IMR-90 (cell line): ENCODE measurements around the gene PPOX. TPM values are rescaled to one million over a fixed set of nuclear protein-coding genes. Genes with fewer than 3 reads are reported as not detected.

Experiments used
- ATAC-seq: fragments of 200-7000 bp; cut with Tn5 transposase; 2 replicates; pipeline ENCODE4 v1.9.1; 2020; ENCODE audit warnings: low read depth, mild to moderate bottlenecking, moderate library complexity
- BruUV-seq: library from RNA; stranded (reverse); fragments of 400-500 nt; replicated peaks from 2 replicates; lab custom pipeline; 2021; lab: Mats Ljungman, UMichigan
- CTCF ChIA-PET: fragments of 300-600 bp; formaldehyde crosslinking; extraction: SDS; loops from one replicate; lab custom pipeline; 2021; ENCODE audit warnings: antibody characterized with exemption; lab: Yijun Ruan, JAX
- POLR2A ChIA-PET: fragments of 300-600 bp; sonication (Branson Sonifier 250); formaldehyde crosslinking; loops from one replicate; lab custom pipeline; 2022; ENCODE audit warnings: antibody characterized with exemption; ENCODE audit not compliant: unreplicated experiment; lab: Charles Lee
- DNase-seq: peaks from one replicate; pipeline ENCODE4 v3.0.0; 2013
- H2AFZ ChIP-seq: replicated peaks from 2 replicates; pipeline ENCODE3; 2013; ENCODE audit warnings: low read length, mild to moderate bottlenecking; ENCODE audit not compliant: poor library complexity
- H2AK5ac ChIP-seq: 2 replicates; pipeline ENCODE4 v1.6.1; 2013; ENCODE audit warnings: low read depth, low read length, inconsistent platforms
- H2AK9ac ChIP-seq: replicated peaks from 2 replicates; pipeline ENCODE3; 2013; ENCODE audit warnings: mild to moderate bottlenecking, low read depth, low read length, moderate library complexity; ENCODE audit not compliant: poor library complexity
- H2BK120ac ChIP-seq: 2 replicates; pipeline ENCODE4 v1.6.1; 2013; ENCODE audit warnings: low read depth, low read length, inconsistent platforms
- H2BK15ac ChIP-seq: 3 replicates; pipeline ENCODE4 v1.6.1; 2013; ENCODE audit warnings: low read depth, low read length, inconsistent platforms
- H2BK20ac ChIP-seq: 2 replicates; pipeline ENCODE4 v1.6.1; 2013; ENCODE audit warnings: low read depth, mild to moderate bottlenecking, inconsistent platforms, low read length, moderate library complexity
- H2BK5ac ChIP-seq: 2 replicates; pipeline ENCODE4 v1.6.1; 2013; ENCODE audit warnings: mild to moderate bottlenecking, low read depth, low read length, inconsistent platforms; ENCODE audit not compliant: poor library complexity, severe bottlenecking
- H3K14ac ChIP-seq: replicated peaks from 2 replicates; pipeline ENCODE4 v1.6.1; 2013; ENCODE audit warnings: low read depth, low read length, inconsistent platforms
- H3K18ac ChIP-seq: 2 replicates; pipeline ENCODE4 v1.6.1; 2013; ENCODE audit warnings: low read depth, low read length, control low read depth
- H3K23ac ChIP-seq: 2 replicates; pipeline ENCODE4 v1.6.1; 2013; ENCODE audit warnings: low read depth, low read length, inconsistent platforms
- H3K27ac ChIP-seq: 2 replicates; pipeline ENCODE4 v1.5.1; 2013; ENCODE audit warnings: mild to moderate bottlenecking, control low read depth, low read length; ENCODE audit not compliant: insufficient read depth
- H3K27me3 ChIP-seq: 2 replicates; pipeline ENCODE4 v1.6.1; 2013; ENCODE audit warnings: low read length; ENCODE audit not compliant: control insufficient read depth, insufficient read depth
- H3K36me3 ChIP-seq: 2 replicates; pipeline ENCODE4 v1.6.1; 2013; ENCODE audit warnings: low read length, mixed read lengths; ENCODE audit not compliant: control insufficient read depth, insufficient read depth
- H3K4ac ChIP-seq: 2 replicates; pipeline ENCODE4 v1.6.1; 2013; ENCODE audit warnings: low read depth, low read length, inconsistent platforms
- H3K4me1 ChIP-seq: 2 replicates; pipeline ENCODE4 v1.6.1; 2013; ENCODE audit warnings: low read length, mixed read lengths; ENCODE audit not compliant: control insufficient read depth, insufficient read depth
- H3K4me2 ChIP-seq: 2 replicates; pipeline ENCODE4 v1.6.1; 2013; ENCODE audit warnings: low read depth, mild to moderate bottlenecking, control low read depth, low read length, moderate library complexity
- H3K4me3 ChIP-seq: 2 replicates; pipeline ENCODE4 v1.5.1; 2013; ENCODE audit warnings: low read depth, mild to moderate bottlenecking, control low read depth, low read length, moderate library complexity; ENCODE audit not compliant: insufficient read depth
- H3K56ac ChIP-seq: 2 replicates; pipeline ENCODE4 v1.6.1; 2013; ENCODE audit warnings: low read length, inconsistent platforms; ENCODE audit not compliant: insufficient read depth; ENCODE audit errors: extremely low read depth
- H3K79me1 ChIP-seq, 2 experiments: 2 replicates each; pipeline ENCODE4 v1.6.1; 2013; ENCODE audit warnings: low read length in 2 of 2, inconsistent platforms in 1 of 2, low read depth in 1 of 2
- H3K9ac ChIP-seq: 2 replicates; pipeline ENCODE4 v1.6.1; 2013; ENCODE audit warnings: low read depth, low read length, control low read depth
- H3K9me1 ChIP-seq: 2 replicates; pipeline ENCODE4 v1.6.1; 2013; ENCODE audit warnings: low read length, inconsistent platforms; ENCODE audit not compliant: insufficient read depth
- H3K9me3 ChIP-seq: 2 replicates; pipeline ENCODE4 v1.6.1; 2013; ENCODE audit warnings: low read length; ENCODE audit not compliant: control insufficient read depth, insufficient read depth
- H4K20me1 ChIP-seq: 2 replicates; pipeline ENCODE4 v1.6.1; 2013; ENCODE audit warnings: low read length, inconsistent platforms; ENCODE audit not compliant: insufficient read depth
- H4K5ac ChIP-seq: 2 replicates; pipeline ENCODE4 v1.6.1; 2013; ENCODE audit warnings: mild to moderate bottlenecking, low read depth, low read length, control low read depth
- H4K8ac ChIP-seq, 2 experiments: 2 replicates each; pipeline ENCODE4 v1.6.1; 2013; ENCODE audit warnings: low read depth in 2 of 2, low read length in 2 of 2, control low read depth in 1 of 2, inconsistent platforms in 1 of 2
- H4K91ac ChIP-seq: 2 replicates; pipeline ENCODE4 v1.6.1; 2013; ENCODE audit warnings: low read depth, low read length, inconsistent platforms; ENCODE audit not compliant: insufficient read depth
- BHLHE40 ChIP-seq: fragments of 150-350 bp; IDR thresholded peaks from 2 replicates; pipeline ENCODE4 v1.6.1; 2016; ENCODE audit warnings: mild to moderate bottlenecking, low read depth, low read length
- CEBPB ChIP-seq: IDR thresholded peaks from 2 replicates; pipeline ENCODE4 v1.6.1; 2012; ENCODE audit warnings: low read depth, low read length, improper control_type of control experiment
- CHD1 ChIP-seq: IDR thresholded peaks from 2 replicates; pipeline ENCODE4 v1.6.1; 2012; ENCODE audit warnings: low read depth, low read length, improper control_type of control experiment
- FOS ChIP-seq: fragments of 150-350 bp; IDR thresholded peaks from 2 replicates; pipeline ENCODE4 v1.6.1; 2016; ENCODE audit warnings: low read depth, low read length
- MAFK ChIP-seq: IDR thresholded peaks from 2 replicates; pipeline ENCODE4 v1.6.1; 2012; ENCODE audit warnings: low read depth, low read length, improper control_type of control experiment
- MAZ ChIP-seq: IDR thresholded peaks from 2 replicates; pipeline ENCODE4 v1.6.1; 2012; ENCODE audit warnings: low read depth, mild to moderate bottlenecking, low read length, improper control_type of control experiment, moderate library complexity, borderline replicate concordance
- MXI1 ChIP-seq: IDR thresholded peaks from 2 replicates; pipeline ENCODE4 v1.6.1; 2012; ENCODE audit warnings: low read depth, mild to moderate bottlenecking, low read length, moderate library complexity, borderline replicate concordance
- NFE2L2 ChIP-seq: fragments of 150-350 bp; IDR thresholded peaks from 2 replicates; pipeline ENCODE4 v1.6.1; 2016; ENCODE audit warnings: low read depth, mild to moderate bottlenecking, low read length
- RFX5 ChIP-seq: IDR thresholded peaks from 2 replicates; pipeline ENCODE4 v1.8.0; 2012; ENCODE audit warnings: low read depth, mild to moderate bottlenecking, low read length, moderate library complexity
- WGBS, 2 experiments: methylation state at CpG; one replicate each; pipeline versions ENCODE4 v1.1.5 to v1.1.7; 2013; ENCODE audit warnings: missing lambda C conversion rate in 2 of 2; ENCODE audit not compliant: insufficient read length in 1 of 2; ENCODE audit errors: extremely low coverage in 2 of 2; 5-methylcytosine and 5-hydroxymethylcytosine counted together
- dilution Hi-C: fragments of 300-500 bp; cut with HindIII; formaldehyde crosslinking; loops from one replicate; pipeline ENCODE4 v1.14.3; 2018; ENCODE audit warnings: low sequenced_read_pairs; ENCODE audit not compliant: unreplicated experiment
- in situ Hi-C: fragments of 300-500 bp; cut with MboI; formaldehyde crosslinking; loops from 3 replicates; pipeline ENCODE4 v1.14.3; 2019; ENCODE audit warnings: low sequenced_read_pairs, inconsistent platforms, mixed read lengths
- intact Hi-C: fragments of 100-400 bp; cut with micrococcal nuclease; formaldehyde crosslinking; loops from 2 replicates; pipeline ENCODE4 v1.10.0; 2022
- polyA plus RNA-seq, 3 experiments: library from polyadenylated mRNA; depleted of rRNA; stranded (reverse); fragments of >200 nt; gene quantifications; 2 replicates each; pipeline ENCODE4 v1.2.3, GENCODE V29; 2012; ENCODE audit warnings: low replicate concordance in 1 of 3
- total RNA-seq: library from RNA; depleted of rRNA; stranded (reverse); fragments of >200 nt; gene quantifications from 2 replicates; pipeline ENCODE4 v1.2.3, GENCODE V29; 2012

Gene PPOX
- total and polyA plus RNA-seq, 2 of the 4 experiments (the other 2 are of a cell fraction): 6.1 to 14.3 TPM

- no peak for TF ChIP-seq FOS
Observed at GRCh38 chr1:161164901-161165610, 1.2 kb upstream of the PPOX start (continued).

- ChIA-PET POLR2A (no interaction called here), CTCF (interaction anchor here (0.7 to 2.2 kb wide), 3 partner anchors 10 to 50 kb away, joined by 3 to 5 read pairs (median 4); partner anchors contain the start of gene B4GALT3)
- H3K36me3 ChIP-seq: peaks cover 40% of the 10 kb centered on the region
- H2BK15ac ChIP-seq: no peak overlapping the region
- peak overlapping the region; percentile 47 for H3K27ac ChIP-seq
- peaks cover 2% of the 10 kb centered on the region; the same call in 1 of the 2 replicates for H3K4me1 ChIP-seq
- WGBS, 2 experiments: 19% methylated on average over 12 of the region's 33 CpGs; no CpG with 5 or more reads in 1 of the 2 experiments
- H3K4ac ChIP-seq: peak overlapping the region; percentile 47
- no peaks in the 10 kb centered on the region for H4K20me1 ChIP-seq
- dilution Hi-C loops: no loop called here
- peak overlapping the region; percentile 95 for H2AFZ ChIP-seq
- H3K9me3 ChIP-seq: no peaks in the 10 kb centered on the region
- ATAC-seq: no peak; the same call in 1 of the 2 replicates
- H3K79me1 ChIP-seq: peaks cover 6 to 16% of the 10 kb centered on the region in 2 experiments; a peak in 3 of 4 replicates
- DNase-seq: no peak
- peak overlapping the region; percentile 36 for H2BK5ac ChIP-seq
- H3K4me2 ChIP-seq: peak overlapping the region; percentile 82
- H3K14ac ChIP-seq: peak overlapping the region; percentile 68
- H2BK120ac ChIP-seq: no peak overlapping the region
- no peak overlapping the region for H3K18ac ChIP-seq
- intact Hi-C loops: no loop called here
- no peak overlapping the region for H4K91ac ChIP-seq
- H3K56ac ChIP-seq: peak overlapping the region; percentile 63
- H2AK5ac ChIP-seq: peak overlapping the region; percentile 51; the same call in 1 of the 2 replicates
- H4K8ac ChIP-seq: peak overlapping the region; percentile 24 to 88; a peak in 3 of 4 replicates
- H4K5ac ChIP-seq: peak overlapping the region; percentile 3
- H3K4me3 ChIP-seq: peak overlapping the region; percentile 72
- H3K23ac ChIP-seq: no peak overlapping the region
- in situ Hi-C loops: no loop called here
- no peaks in the 10 kb centered on the region for H3K27me3 ChIP-seq
- no peak for TF ChIP-seq FOS
- TF ChIP-seq MXI1: no peak
- TF ChIP-seq MAZ: no peak
- TF ChIP-seq CEBPB: no peak
- TF ChIP-seq BHLHE40: no peak
- TF ChIP-seq MAFK: no peak
- TF ChIP-seq NFE2L2: no peak
- no peak for TF ChIP-seq RFX5
- no peak for TF ChIP-seq CHD1
- peak overlapping the region; percentile 72 for H3K9ac ChIP-seq
- BruUV-seq: no TSS peak
- no peak overlapping the region for H2BK20ac ChIP-seq
- H2AK9ac ChIP-seq: peak overlapping the region; percentile 86
- H3K9me1 ChIP-seq: peaks cover 3% of the 10 kb centered on the region; the same call in 1 of the 2 replicates
Observed at GRCh38 chr1:161166669-161167548, 683 bp downstream of the PPOX start.
